ENCODE results near the gene IMMP2L.

Gene IMMP2L

DNA sequence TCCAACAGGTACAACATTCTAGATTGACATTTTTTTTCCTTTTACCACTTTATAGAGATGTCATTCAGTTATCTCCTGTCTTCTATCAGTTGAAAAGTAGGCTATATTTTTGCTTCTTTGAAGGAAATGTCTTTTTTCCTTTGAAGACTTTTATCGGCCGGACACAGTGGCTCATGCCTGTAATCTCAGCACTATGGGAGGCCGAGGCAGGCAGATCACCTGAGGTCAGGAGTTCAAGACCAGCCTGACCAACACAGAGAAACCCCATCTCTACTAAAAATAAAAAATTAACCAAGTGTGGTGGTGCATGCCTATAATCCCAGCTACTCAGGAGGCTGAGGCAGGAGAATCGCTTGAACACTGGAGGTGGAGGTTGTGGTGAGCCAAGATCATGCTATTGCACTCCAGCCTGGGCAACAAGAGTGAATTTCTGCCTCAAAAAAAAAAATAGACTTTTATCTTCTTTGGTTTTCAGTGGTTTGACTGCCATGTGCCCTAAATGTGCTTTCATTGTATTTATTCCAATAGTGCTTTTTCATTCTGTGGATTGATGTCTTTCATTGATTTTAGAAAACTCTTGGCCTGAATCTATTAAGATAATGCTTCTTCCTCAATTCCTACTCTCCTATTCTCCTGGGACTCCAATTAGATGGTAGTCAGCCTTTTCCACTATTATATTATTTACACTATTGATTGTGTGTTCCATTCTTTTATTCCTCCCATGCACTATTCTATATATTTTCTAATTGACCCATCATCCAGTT is 84.6 kb downstream of the IMMP2L start:
- no peaks in the 10 kb centered on the region for H3K27me3 ChIP-seq
- no peaks in the 10 kb centered on the region for H3K36me3 ChIP-seq
- H3K27ac ChIP-seq, result no peak overlapping the region
- H3K4me3 ChIP-seq (ENCODE audit: low read depth in 1 of 2, low read length in 1 of 2), result no peak overlapping the region
- H3K4me1 ChIP-seq (ENCODE audit: control insufficient read depth in 1 of 2, insufficient read depth in 1 of 2, low read depth in 1 of 2, low read length in 1 of 2), result no peaks in the 10 kb centered on the region
- TF ChIP-seq, protein P1, sequence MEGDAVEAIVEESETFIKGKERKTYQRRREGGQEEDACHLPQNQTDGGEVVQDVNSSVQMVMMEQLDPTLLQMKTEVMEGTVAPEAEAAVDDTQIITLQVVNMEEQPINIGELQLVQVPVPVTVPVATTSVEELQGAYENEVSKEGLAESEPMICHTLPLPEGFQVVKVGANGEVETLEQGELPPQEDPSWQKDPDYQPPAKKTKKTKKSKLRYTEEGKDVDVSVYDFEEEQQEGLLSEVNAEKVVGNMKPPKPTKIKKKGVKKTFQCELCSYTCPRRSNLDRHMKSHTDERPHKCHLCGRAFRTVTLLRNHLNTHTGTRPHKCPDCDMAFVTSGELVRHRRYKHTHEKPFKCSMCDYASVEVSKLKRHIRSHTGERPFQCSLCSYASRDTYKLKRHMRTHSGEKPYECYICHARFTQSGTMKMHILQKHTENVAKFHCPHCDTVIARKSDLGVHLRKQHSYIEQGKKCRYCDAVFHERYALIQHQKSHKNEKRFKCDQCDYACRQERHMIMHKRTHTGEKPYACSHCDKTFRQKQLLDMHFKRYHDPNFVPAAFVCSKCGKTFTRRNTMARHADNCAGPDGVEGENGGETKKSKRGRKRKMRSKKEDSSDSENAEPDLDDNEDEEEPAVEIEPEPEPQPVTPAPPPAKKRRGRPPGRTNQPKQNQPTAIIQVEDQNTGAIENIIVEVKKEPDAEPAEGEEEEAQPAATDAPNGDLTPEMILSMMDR (IDR thresholded peaks at IDR 0.05), result no peak
- no peaks in the 10 kb centered on the region for H3K9me3 ChIP-seq

DNA sequence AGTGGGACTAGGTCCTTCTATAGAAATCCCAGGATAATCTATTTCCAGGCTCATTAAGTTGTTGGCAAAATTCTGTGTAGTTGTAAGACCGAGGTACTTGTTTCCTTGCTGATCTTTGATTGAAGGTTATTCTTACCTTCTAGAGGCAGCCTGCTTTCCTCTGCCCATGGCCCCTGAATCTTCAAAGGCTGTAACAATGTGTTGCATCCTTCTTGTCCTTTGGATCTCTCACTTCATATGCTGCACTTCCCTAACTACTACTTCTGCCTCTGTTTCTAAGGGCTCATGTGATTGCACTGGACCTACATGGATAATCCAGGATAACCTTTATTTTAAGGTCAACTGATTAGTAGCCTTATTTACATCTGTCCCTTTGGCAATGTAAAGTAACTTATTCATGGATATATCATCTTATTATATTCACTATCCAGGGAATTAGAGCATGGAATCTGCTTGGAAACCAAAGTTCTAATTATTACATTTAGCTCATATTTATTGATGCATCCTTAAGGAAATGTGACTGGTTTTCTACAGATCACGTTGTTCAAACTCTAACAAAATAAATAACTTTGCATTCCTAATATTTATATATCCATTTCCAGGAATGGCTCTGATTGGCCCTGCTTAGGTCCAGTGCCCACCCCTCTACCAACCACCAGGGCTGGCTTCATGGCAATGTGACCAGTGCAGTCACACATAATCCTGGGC is 85.6 kb downstream of the IMMP2L start:
- H3K36me3 ChIP-seq, result no peaks in the 10 kb centered on the region
- TF ChIP-seq, protein P1 (IDR thresholded peaks at IDR 0.05), result no peak
- H3K27ac ChIP-seq, result no peak overlapping the region
- H3K9me3 ChIP-seq, result no peaks in the 10 kb centered on the region
- H3K4me1 ChIP-seq (ENCODE audit: control insufficient read depth in 1 of 2, insufficient read depth in 1 of 2, low read depth in 1 of 2, low read length in 1 of 2), result no peaks in the 10 kb centered on the region
- no peaks in the 10 kb centered on the region for H3K27me3 ChIP-seq
- no peak overlapping the region for H3K4me3 ChIP-seq (ENCODE audit: low read depth in 1 of 2, low read length in 1 of 2)

- no peaks in the 10 kb centered on the region for H3K4me1 ChIP-seq (ENCODE audit: control insufficient read depth in 1 of 2, insufficient read depth in 1 of 2, low read depth in 1 of 2, low read length in 1 of 2)
- H3K27ac ChIP-seq, result no peak overlapping the region
- no peaks in the 10 kb centered on the region for H3K27me3 ChIP-seq
- no peaks in the 10 kb centered on the region for H3K9me3 ChIP-seq
- no peak overlapping the region for H3K4me3 ChIP-seq (ENCODE audit: low read depth in 1 of 2, low read length in 1 of 2)
- TF ChIP-seq, protein P1 (IDR thresholded peaks at IDR 0.05), result no peak
- no peaks in the 10 kb centered on the region for H3K36me3 ChIP-seq
Observed at GRCh38 chr7:111475959-111476358, 86.3 kb downstream of the IMMP2L start.

- TF ChIP-seq, protein P1 (IDR thresholded peaks at IDR 0.05), result no peak
- Histone ChIP-seq H3K27ac (no peak overlapping the region), H3K9me3 (no peaks in the 10 kb centered on the region), H3K4me3 (ENCODE audit: low read depth in 1 of 2, low read length in 1 of 2) (no peak overlapping the region), H3K27me3 (no peaks in the 10 kb centered on the region), H3K4me1 (ENCODE audit: control insufficient read depth in 1 of 2, insufficient read depth in 1 of 2, low read depth in 1 of 2, low read length in 1 of 2) (no peaks in the 10 kb centered on the region), H3K36me3 (no peaks in the 10 kb centered on the region)
Observed at GRCh38 chr7:111475419-111475748, 86.9 kb downstream of the IMMP2L start.

- no peaks in the 10 kb centered on the region for H3K9me3 ChIP-seq
- no peaks in the 10 kb centered on the region for H3K4me1 ChIP-seq (ENCODE audit: control insufficient read depth in 1 of 2, insufficient read depth in 1 of 2, low read depth in 1 of 2, low read length in 1 of 2)
- TF ChIP-seq, protein P1 (IDR thresholded peaks at IDR 0.05), result no peak
- H3K27ac ChIP-seq, result no peak overlapping the region
- no peaks in the 10 kb centered on the region for H3K27me3 ChIP-seq
- no peaks in the 10 kb centered on the region for H3K36me3 ChIP-seq
- H3K4me3 ChIP-seq (ENCODE audit: low read depth in 1 of 2, low read length in 1 of 2), result no peak overlapping the region
Observed at GRCh38 chr7:111474723-111475418, 87.4 kb downstream of the IMMP2L start.
